ENCODE measurements around the gene CACNA1C. TPM values are rescaled to one million over a fixed set of nuclear protein-coding genes. Genes with fewer than 3 reads are reported as not detected.

Gene CACNA1C
- total and polyA plus RNA-seq, 2 donors: 0.71 TPM

- no peak overlapping the region for H3K4me3 ChIP-seq (ENCODE audit: low read length in 2 of 2)
- H3K36me3 ChIP-seq (ENCODE audit: control insufficient read depth in 2 of 2, insufficient read depth in 2 of 2, low read length in 1 of 2): no peaks in the 10 kb centered on the region
- H3K27ac ChIP-seq (ENCODE audit: low read depth in 1 of 2, low read length in 1 of 2): no peak overlapping the region
- DNase-seq (ENCODE audit: low read depth in 6 of 9, low spot score in 9 of 9): no peak
- H3K9me3 ChIP-seq (ENCODE audit: control insufficient read depth in 2 of 2, insufficient read depth in 1 of 2, low read length in 1 of 2): no peaks in the 10 kb centered on the region
- H3K27me3 ChIP-seq (ENCODE audit: control insufficient read depth in 2 of 2, insufficient read depth in 1 of 2, low read length in 1 of 2): no peaks in the 10 kb centered on the region
- H3K4me1 ChIP-seq (ENCODE audit: control insufficient read depth in 2 of 2, insufficient read depth in 2 of 2, low read length in 2 of 2): no peaks in the 10 kb centered on the region
- WGBS: 82% methylated on average over 13 of the region's 13 CpGs
These were observed 430.3 kb downstream of the CACNA1C start for GRCh38 chr12:2482938-2483660.

- Histone ChIP-seq H3K9me3 (ENCODE audit: control insufficient read depth in 2 of 2, insufficient read depth in 1 of 2, low read length in 1 of 2) (no peaks in the 10 kb centered on the region), H3K27ac (ENCODE audit: low read depth in 1 of 2, low read length in 1 of 2) (no peak overlapping the region), H3K4me3 (ENCODE audit: low read length in 2 of 2) (no peak overlapping the region), H3K27me3 (ENCODE audit: control insufficient read depth in 2 of 2, insufficient read depth in 1 of 2, low read length in 1 of 2) (no peaks in the 10 kb centered on the region), H3K4me1 (ENCODE audit: control insufficient read depth in 2 of 2, insufficient read depth in 2 of 2, low read length in 2 of 2) (no peaks in the 10 kb centered on the region), H3K36me3 (ENCODE audit: control insufficient read depth in 2 of 2, insufficient read depth in 2 of 2, low read length in 1 of 2) (no peaks in the 10 kb centered on the region)
- 94% methylated on average over 3 of the region's 3 CpGs for WGBS
- no peak for DNase-seq (ENCODE audit: low read depth in 6 of 9, low spot score in 9 of 9)
These were observed 430.9 kb downstream of the CACNA1C start for GRCh38 chr12:2483713-2484112.

GRCh38 chr12:2484141-2484776 is 431.5 kb downstream of the CACNA1C start:
- H3K27me3 ChIP-seq (ENCODE audit: control insufficient read depth in 2 of 2, insufficient read depth in 1 of 2, low read length in 1 of 2): no peaks in the 10 kb centered on the region
- no peaks in the 10 kb centered on the region for H3K9me3 ChIP-seq (ENCODE audit: control insufficient read depth in 2 of 2, insufficient read depth in 1 of 2, low read length in 1 of 2)
- no peaks in the 10 kb centered on the region for H3K4me1 ChIP-seq (ENCODE audit: control insufficient read depth in 2 of 2, insufficient read depth in 2 of 2, low read length in 2 of 2)
- no peak for DNase-seq (ENCODE audit: low read depth in 6 of 9, low spot score in 9 of 9)
- no peak overlapping the region for H3K4me3 ChIP-seq (ENCODE audit: low read length in 2 of 2)
- no peaks in the 10 kb centered on the region for H3K36me3 ChIP-seq (ENCODE audit: control insufficient read depth in 2 of 2, insufficient read depth in 2 of 2, low read length in 1 of 2)
- no peak overlapping the region for H3K27ac ChIP-seq (ENCODE audit: low read depth in 1 of 2, low read length in 1 of 2)
- WGBS: 96% methylated on average over 13 of the region's 13 CpGs

- H3K4me3 ChIP-seq (ENCODE audit: low read length in 2 of 2): no peak overlapping the region
- no peaks in the 10 kb centered on the region for H3K27me3 ChIP-seq (ENCODE audit: control insufficient read depth in 2 of 2, insufficient read depth in 1 of 2, low read length in 1 of 2)
- 97% methylated on average over 7 of the region's 7 CpGs for WGBS
- H3K36me3 ChIP-seq (ENCODE audit: control insufficient read depth in 2 of 2, insufficient read depth in 2 of 2, low read length in 1 of 2): no peaks in the 10 kb centered on the region
- no peaks in the 10 kb centered on the region for H3K9me3 ChIP-seq (ENCODE audit: control insufficient read depth in 2 of 2, insufficient read depth in 1 of 2, low read length in 1 of 2)
- DNase-seq (ENCODE audit: low read depth in 6 of 9, low spot score in 9 of 9): no peak
- H3K27ac ChIP-seq (ENCODE audit: low read depth in 1 of 2, low read length in 1 of 2): no peak overlapping the region
- H3K4me1 ChIP-seq (ENCODE audit: control insufficient read depth in 2 of 2, insufficient read depth in 2 of 2, low read length in 2 of 2): no peaks in the 10 kb centered on the region
These were observed 432.9 kb downstream of the CACNA1C start for GRCh38 chr12:2485681-2486080.

GRCh38 chr12:2486796-2487195 is 434.0 kb downstream of the CACNA1C start:
- Histone ChIP-seq H3K4me1 (ENCODE audit: control insufficient read depth in 2 of 2, insufficient read depth in 2 of 2, low read length in 2 of 2) (no peaks in the 10 kb centered on the region), H3K4me3 (ENCODE audit: low read length in 2 of 2) (no peak overlapping the region), H3K9me3 (ENCODE audit: control insufficient read depth in 2 of 2, insufficient read depth in 1 of 2, low read length in 1 of 2) (no peaks in the 10 kb centered on the region), H3K36me3 (ENCODE audit: control insufficient read depth in 2 of 2, insufficient read depth in 2 of 2, low read length in 1 of 2) (no peaks in the 10 kb centered on the region), H3K27me3 (ENCODE audit: control insufficient read depth in 2 of 2, insufficient read depth in 1 of 2, low read length in 1 of 2) (no peaks in the 10 kb centered on the region), H3K27ac (ENCODE audit: low read depth in 1 of 2, low read length in 1 of 2) (no peak overlapping the region)
- 93% methylated on average over 5 of the region's 5 CpGs for WGBS
- no peak for DNase-seq (ENCODE audit: low read depth in 6 of 9, low spot score in 9 of 9)

- 97% methylated on average over 5 of the region's 5 CpGs for WGBS
These were observed 434.5 kb downstream of the CACNA1C start for GRCh38 chr12:2487278-2487677.

DNA sequence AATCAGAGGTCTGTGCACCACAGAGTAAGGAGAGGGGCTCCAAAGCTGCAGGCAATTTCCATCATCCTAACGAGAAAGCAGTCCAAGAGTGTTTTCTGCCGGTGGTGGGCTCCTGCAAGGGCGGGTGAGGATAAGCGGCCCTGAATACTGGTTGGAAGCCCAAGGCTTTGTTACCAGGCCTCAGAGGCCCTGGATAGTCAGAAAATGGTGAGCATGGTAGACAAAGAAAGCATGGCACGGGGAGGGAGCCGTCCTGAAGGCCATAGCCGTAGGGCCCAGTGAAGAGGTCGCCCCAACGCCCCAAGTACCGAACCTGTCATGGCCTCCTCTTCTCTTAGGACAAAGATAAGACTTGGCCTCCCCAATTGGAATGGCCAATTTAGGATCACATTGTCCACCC is 435.3 kb downstream of the CACNA1C start:
- H3K36me3 ChIP-seq (ENCODE audit: control insufficient read depth in 2 of 2, insufficient read depth in 2 of 2, low read length in 1 of 2): no peaks in the 10 kb centered on the region
- no peaks in the 10 kb centered on the region for H3K9me3 ChIP-seq (ENCODE audit: control insufficient read depth in 2 of 2, insufficient read depth in 1 of 2, low read length in 1 of 2)
- no peaks in the 10 kb centered on the region for H3K27me3 ChIP-seq (ENCODE audit: control insufficient read depth in 2 of 2, insufficient read depth in 1 of 2, low read length in 1 of 2)
- H3K4me1 ChIP-seq (ENCODE audit: control insufficient read depth in 2 of 2, insufficient read depth in 2 of 2, low read length in 2 of 2): no peaks in the 10 kb centered on the region
- no peak for DNase-seq (ENCODE audit: low read depth in 6 of 9, low spot score in 9 of 9)
- no peak overlapping the region for H3K4me3 ChIP-seq (ENCODE audit: low read length in 2 of 2)
- H3K27ac ChIP-seq (ENCODE audit: low read depth in 1 of 2, low read length in 1 of 2): no peak overlapping the region
- WGBS: 98% methylated on average over 10 of the region's 10 CpGs

More at GRCh38 chr12:2487278-2487677, 434.5 kb downstream of the CACNA1C start:
- DNase-seq (ENCODE audit: low read depth in 6 of 9, low spot score in 9 of 9): no peak
- no peaks in the 10 kb centered on the region for H3K27me3 ChIP-seq (ENCODE audit: control insufficient read depth in 2 of 2, insufficient read depth in 1 of 2, low read length in 1 of 2)
- H3K4me3 ChIP-seq (ENCODE audit: low read length in 2 of 2): no peak overlapping the region
- no peak overlapping the region for H3K27ac ChIP-seq (ENCODE audit: low read depth in 1 of 2, low read length in 1 of 2)
- H3K9me3 ChIP-seq (ENCODE audit: control insufficient read depth in 2 of 2, insufficient read depth in 1 of 2, low read length in 1 of 2): no peaks in the 10 kb centered on the region
- H3K4me1 ChIP-seq (ENCODE audit: control insufficient read depth in 2 of 2, insufficient read depth in 2 of 2, low read length in 2 of 2): no peaks in the 10 kb centered on the region
- no peaks in the 10 kb centered on the region for H3K36me3 ChIP-seq (ENCODE audit: control insufficient read depth in 2 of 2, insufficient read depth in 2 of 2, low read length in 1 of 2)

- no peaks in the 10 kb centered on the region for H3K4me1 ChIP-seq (ENCODE audit: control insufficient read depth in 2 of 2, insufficient read depth in 2 of 2, low read length in 2 of 2)
- no peaks in the 10 kb centered on the region for H3K9me3 ChIP-seq (ENCODE audit: control insufficient read depth in 2 of 2, insufficient read depth in 1 of 2, low read length in 1 of 2)
- H3K27me3 ChIP-seq (ENCODE audit: control insufficient read depth in 2 of 2, insufficient read depth in 1 of 2, low read length in 1 of 2): no peaks in the 10 kb centered on the region
- no peak overlapping the region for H3K27ac ChIP-seq (ENCODE audit: low read depth in 1 of 2, low read length in 1 of 2)
- no peaks in the 10 kb centered on the region for H3K36me3 ChIP-seq (ENCODE audit: control insufficient read depth in 2 of 2, insufficient read depth in 2 of 2, low read length in 1 of 2)
- 98% methylated on average over 7 of the region's 7 CpGs for WGBS
- DNase-seq (ENCODE audit: low read depth in 6 of 9, low spot score in 9 of 9): no peak
- H3K4me3 ChIP-seq (ENCODE audit: low read length in 2 of 2): no peak overlapping the region
These were observed 435.8 kb downstream of the CACNA1C start for GRCh38 chr12:2488596-2488995.

GRCh38 chr12:2489275-2489674 is 436.5 kb downstream of the CACNA1C start:
- H3K4me3 ChIP-seq (ENCODE audit: low read length in 2 of 2): no peak overlapping the region
- no peaks in the 10 kb centered on the region for H3K4me1 ChIP-seq (ENCODE audit: control insufficient read depth in 2 of 2, insufficient read depth in 2 of 2, low read length in 2 of 2)
- no peak overlapping the region for H3K27ac ChIP-seq (ENCODE audit: low read depth in 1 of 2, low read length in 1 of 2)
- H3K27me3 ChIP-seq (ENCODE audit: control insufficient read depth in 2 of 2, insufficient read depth in 1 of 2, low read length in 1 of 2): no peaks in the 10 kb centered on the region
- H3K36me3 ChIP-seq (ENCODE audit: control insufficient read depth in 2 of 2, insufficient read depth in 2 of 2, low read length in 1 of 2): no peaks in the 10 kb centered on the region
- H3K9me3 ChIP-seq (ENCODE audit: control insufficient read depth in 2 of 2, insufficient read depth in 1 of 2, low read length in 1 of 2): no peaks in the 10 kb centered on the region
- DNase-seq (ENCODE audit: low read depth in 6 of 9, low spot score in 9 of 9): no peak
- WGBS: 95% methylated on average over 9 of the region's 9 CpGs

Data from thymus (tissue), 11 donors.